GM21717 (cell line): ENCODE data around the gene PCDHA11.
"Not testable (repeated sequence)": the region's sequence is repeated elsewhere in the genome, so short reads cannot be mapped to it uniquely, and the experiment has no call there.

ENCODE experiments used
- ATAC-seq: cut with Tn5 transposase; IDR thresholded peaks from one replicate; pipeline ENCODE4 v1.9.1; 2021; ENCODE audit warnings: mild to moderate bottlenecking, moderate library complexity; ENCODE audit not compliant: unreplicated experiment

Gene PCDHA11

DNA sequence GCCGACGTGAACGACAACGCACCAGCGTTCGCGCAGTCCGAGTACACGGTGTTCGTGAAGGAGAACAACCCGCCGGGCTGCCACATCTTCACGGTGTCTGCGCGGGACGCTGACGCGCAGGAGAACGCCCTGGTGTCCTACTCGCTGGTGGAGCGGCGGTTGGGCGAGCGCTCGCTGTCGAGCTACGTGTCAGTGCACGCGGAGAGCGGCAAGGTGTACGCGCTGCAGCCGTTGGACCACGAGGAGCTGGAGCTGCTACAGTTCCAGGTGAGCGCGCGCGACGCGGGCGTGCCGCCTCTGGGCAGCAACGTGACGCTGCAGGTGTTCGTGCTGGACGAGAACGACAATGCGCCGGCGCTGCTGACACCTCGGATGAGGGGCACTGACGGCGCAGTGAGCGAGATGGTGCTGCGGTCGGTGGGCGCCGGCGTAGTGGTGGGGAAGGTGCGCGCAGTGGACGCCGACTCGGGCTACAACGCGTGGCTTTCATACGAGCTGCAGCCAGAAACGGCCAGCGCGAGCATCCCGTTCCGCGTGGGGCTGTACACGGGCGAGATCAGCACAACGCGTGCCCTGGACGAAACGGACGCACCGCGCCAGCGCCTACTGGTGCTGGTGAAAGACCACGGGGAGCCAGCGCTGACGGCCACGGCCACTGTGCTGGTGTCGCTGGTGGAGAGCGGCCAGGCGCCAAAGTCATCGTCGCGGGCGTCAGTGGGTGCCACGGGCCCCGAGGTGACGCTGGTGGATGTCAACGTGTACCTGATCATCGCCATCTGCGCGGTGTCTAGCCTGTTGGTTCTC is 18.7 kb upstream of the PCDHA11 start:
- not testable (repeated sequence) for ATAC-seq

DNA sequence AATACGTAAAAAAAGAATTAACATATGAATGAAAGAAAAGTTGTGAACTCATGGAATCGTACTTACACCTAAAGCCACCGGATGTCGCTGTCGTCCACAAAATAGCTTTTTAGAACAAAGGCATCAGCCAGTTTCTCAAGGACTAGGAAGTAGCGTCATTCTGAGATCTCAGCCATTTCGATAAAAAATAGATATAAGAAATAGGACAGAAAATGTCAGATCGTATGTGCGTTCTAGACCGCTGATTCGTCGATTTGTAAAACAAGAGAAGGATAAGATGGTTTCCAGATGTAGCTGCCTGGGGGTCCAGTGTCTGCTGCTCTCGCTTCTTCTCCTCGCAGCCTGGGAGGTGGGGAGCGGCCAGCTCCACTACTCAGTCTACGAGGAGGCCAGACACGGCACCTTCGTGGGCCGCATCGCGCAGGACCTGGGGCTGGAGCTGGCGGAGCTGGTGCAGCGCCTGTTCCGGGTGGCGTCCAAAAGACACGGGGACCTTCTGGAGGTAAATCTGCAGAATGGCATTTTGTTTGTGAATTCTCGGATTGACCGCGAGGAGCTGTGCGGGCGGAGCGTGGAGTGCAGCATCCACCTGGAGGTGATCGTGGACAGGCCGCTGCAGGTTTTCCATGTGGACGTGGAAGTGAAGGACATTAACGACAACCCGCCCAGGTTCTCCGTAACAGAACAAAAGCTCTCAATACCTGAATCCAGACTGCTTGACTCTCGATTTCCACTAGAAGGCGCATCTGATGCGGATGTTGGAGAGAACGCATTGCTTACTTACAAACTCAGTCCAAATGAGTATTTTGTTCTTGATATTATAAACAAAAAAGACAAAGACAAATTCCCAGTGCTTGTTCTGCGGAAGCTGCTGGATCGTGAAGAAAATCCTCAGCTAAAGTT is 12.7 kb upstream of the PCDHA11 start, which contains the start of gene PCDHA10:
Gene PCDHA10, plus strand, starts transcription at position 126 of the 903 bp plus-strand sequence. Its CDS starts 152 bp downstream, at position 278.
- ATAC-seq, result no peak

DNA sequence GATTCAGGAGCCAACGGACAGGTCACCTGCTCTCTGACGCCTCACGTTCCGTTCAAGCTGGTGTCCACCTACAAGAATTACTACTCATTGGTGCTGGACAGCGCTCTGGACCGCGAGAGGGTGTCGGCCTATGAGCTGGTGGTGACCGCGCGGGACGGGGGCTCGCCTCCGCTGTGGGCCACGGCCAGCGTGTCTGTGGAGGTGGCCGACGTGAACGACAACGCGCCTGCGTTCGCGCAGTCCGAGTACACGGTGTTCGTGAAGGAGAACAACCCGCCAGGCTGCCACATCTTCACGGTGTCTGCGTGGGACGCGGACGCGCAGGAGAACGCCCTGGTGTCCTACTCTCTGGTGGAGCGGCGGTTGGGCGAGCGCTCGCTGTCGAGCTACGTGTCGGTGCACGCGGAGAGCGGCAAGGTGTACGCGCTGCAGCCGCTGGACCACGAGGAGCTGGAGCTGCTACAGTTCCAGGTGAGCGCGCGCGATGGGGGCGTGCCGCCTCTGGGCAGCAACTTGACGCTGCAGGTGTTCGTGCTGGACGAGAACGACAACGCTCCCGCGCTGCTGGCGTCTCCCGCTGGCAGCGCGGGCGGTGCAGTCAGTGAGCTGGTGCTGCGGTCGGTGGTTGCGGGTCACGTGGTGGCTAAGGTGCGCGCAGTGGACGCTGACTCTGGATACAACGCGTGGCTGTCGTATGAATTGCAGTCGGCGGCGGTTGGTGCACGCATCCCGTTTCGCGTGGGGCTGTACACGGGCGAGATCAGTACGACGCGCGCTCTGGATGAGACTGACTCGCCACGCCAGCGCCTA is 11.4 kb upstream of the PCDHA11 start:
- no peak for ATAC-seq

DNA sequence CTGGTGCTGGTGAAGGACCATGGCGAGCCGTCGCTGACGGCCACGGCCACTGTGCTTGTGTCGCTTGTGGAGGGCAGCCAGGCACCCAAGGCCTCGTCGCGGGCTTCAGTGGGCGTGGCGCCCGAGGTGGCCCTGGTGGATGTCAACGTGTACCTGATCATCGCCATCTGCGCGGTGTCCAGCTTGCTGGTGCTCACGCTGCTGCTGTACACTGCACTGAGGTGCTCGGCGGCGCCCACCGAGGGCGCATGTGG is 10.8 kb upstream of the PCDHA11 start:
- no peak for ATAC-seq

DNA sequence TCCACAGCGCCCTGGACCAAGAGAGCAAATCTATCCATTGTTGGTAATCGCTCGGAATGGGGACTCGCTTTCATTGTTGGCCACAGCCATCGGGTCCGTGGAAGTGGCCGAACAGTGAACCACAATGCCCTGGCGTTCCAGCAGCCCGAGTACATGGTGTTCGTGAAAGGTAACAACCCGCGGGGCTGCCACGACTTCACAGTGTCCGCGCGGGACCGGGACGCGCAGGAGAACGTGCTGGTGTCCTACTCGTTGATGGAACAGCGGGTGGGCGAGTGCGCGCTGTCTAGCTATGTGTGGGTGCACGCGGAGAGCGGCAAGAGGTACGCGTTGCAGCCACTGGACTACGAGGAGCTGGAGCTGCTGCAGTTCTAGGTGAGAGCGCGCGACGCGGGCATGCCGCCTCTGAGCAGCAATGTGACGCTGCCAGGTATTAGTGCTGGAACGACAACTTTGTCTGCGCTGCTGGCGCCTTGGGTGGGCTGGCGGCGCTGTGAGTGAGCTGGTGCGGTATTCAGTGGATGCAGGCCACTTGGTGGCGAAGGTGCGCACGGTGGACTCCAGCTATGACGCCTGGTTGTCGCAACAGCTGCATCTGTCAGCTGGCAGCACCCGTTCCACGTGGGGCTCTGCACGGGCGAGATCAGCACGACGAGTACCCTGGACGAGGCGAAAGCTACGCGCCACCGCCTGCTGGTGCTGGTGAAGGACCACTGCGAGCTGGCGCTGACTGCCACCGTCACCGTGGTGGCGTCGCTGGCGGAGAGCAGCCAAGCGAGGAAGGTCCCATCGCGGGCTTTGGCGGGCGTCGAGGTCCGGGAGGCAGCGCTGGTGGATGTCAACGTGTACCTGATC is 6.1 kb upstream of the PCDHA11 start:
- no peak for ATAC-seq

DNA sequence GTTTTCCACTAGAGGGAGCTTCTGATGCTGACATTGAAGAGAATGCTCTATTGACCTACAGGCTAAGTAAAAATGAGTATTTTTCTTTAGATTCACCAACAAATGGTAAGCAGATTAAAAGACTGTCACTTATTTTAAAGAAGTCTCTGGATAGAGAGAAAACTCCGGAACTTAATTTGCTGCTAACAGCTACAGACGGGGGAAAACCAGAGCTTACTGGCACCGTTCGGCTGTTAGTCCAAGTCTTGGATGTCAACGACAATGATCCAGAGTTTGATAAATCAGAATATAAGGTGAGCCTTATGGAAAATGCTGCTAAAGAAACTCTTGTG is 764 bp downstream of the PCDHA11 start:
- no peak for ATAC-seq

DNA sequence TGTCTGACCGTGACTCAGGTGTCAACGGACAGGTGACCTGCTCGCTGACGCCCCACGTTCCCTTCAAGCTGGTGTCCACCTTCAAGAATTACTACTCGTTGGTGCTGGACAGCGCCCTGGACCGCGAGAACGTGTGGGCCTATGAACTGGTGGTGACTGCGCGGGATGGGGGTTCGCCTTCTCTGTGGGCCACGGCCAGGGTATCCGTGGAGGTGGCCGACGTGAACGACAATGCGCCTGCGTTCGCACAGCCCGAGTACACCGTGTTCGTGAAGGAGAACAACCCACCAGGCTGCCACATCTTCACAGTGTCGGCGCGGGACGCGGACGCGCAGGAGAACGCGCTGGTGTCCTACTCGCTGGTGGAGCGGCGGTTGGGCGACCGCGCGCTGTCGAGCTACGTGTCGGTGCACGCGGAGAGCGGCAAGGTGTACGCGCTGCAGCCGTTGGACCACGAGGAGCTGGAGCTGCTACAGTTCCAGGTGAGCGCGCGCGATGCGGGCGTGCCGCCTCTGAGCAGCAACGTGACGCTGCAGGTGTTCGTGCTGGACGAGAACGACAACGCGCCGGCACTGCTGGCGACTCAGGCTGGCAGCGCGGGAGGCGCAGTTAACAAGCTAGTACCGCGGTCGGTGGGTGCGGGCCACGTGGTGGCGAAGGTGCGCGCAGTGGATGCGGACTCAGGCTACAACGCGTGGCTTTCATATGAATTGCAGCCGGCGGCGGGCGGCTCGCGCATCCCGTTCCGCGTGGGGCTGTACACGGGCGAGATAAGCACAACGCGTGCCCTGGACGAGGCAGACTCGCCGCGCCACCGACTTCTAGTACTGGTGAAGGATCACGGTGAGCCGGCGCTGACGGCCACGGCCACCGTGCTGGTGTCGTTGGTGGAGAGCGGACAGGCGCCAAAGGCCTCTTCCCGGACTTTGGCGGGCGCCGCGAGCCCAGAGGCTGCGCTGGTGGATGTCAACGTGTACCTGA is 1.8 kb downstream of the PCDHA11 start:
- ATAC-seq, result no peak

DNA sequence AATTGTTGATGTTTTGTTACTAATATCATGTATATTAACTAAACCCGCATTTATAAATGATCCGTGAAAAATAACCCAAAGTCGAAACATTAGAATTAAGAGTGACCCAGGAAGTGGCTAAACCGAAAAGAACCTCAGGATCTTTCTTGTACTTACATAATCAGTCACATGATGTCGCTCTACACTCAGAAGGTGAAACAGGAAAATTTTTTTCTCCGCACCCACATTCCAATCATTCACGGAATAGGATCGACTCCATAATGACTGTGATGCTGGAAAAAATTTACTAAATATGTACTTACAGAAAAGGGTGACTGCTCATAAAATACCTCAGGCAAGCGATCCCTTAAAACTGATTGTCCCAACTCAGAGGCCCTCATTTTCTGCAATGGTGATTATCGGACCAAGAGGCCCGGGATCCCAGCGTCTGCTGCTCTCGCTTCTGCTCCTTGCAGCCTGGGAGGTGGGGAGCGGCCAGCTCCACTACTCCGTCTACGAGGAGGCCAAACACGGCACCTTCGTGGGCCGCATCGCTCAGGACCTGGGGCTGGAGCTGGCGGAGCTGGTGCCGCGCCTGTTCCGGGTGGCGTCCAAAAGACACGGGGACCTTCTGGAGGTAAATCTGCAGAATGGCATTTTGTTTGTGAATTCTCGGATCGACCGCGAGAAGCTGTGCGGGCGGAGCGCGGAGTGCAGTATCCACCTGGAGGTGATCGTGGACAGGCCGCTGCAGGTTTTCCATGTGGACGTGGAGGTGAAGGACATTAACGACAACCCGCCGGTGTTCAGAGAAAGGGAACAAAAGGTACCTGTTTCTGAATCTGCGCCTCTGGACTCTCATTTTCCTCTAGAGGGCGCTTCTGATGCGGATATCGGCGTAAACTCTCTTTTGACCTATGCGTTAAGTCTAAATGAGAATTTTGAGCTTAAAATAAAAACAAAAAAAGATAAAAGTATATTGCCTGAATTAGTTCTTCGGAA is 6.6 kb downstream of the PCDHA11 start, which contains the start of gene PCDHA12:
Gene PCDHA12, plus strand, starts transcription at position 224 of the 981 bp plus-strand sequence. Its CDS starts 165 bp downstream, at position 389.
- ATAC-seq, result no peak

DNA sequence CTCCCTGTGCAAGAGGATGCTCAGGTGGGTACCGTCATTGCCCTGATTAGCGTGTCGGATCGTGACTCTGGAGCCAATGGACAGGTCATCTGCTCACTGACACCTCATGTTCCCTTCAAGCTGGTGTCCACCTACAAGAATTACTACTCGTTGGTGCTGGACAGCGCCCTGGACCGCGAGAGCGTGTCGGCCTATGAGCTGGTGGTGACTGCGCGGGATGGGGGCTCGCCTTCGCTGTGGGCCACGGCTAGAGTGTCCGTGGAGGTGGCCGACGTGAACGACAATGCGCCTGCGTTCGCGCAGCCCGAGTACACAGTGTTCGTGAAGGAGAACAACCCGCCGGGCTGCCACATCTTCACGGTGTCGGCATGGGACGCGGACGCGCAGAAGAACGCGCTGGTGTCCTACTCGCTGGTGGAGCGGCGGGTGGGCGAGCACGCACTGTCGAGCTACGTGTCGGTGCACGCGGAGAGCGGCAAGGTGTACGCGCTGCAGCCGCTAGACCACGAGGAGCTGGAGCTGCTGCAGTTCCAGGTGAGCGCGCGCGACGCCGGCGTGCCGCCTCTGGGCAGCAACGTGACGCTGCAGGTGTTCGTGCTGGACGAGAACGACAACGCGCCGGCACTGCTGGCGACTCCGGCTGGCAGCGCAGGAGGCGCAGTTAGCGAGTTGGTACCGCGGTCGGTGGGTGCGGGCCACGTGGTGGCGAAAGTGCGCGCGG is 7.9 kb downstream of the PCDHA11 start:
- ATAC-seq, result not testable (repeated sequence)

DNA sequence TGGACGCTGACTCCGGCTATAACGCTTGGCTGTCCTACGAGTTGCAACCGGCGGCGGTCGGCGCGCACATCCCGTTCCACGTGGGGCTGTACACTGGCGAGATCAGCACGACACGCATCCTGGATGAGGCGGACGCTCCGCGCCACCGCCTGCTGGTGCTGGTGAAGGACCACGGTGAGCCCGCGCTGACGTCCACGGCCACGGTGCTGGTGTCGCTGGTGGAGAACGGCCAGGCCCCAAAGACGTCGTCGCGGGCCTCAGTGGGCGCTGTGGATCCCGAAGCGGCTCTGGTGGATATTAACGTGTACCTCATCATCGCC is 8.5 kb downstream of the PCDHA11 start:
- no peak for ATAC-seq

DNA sequence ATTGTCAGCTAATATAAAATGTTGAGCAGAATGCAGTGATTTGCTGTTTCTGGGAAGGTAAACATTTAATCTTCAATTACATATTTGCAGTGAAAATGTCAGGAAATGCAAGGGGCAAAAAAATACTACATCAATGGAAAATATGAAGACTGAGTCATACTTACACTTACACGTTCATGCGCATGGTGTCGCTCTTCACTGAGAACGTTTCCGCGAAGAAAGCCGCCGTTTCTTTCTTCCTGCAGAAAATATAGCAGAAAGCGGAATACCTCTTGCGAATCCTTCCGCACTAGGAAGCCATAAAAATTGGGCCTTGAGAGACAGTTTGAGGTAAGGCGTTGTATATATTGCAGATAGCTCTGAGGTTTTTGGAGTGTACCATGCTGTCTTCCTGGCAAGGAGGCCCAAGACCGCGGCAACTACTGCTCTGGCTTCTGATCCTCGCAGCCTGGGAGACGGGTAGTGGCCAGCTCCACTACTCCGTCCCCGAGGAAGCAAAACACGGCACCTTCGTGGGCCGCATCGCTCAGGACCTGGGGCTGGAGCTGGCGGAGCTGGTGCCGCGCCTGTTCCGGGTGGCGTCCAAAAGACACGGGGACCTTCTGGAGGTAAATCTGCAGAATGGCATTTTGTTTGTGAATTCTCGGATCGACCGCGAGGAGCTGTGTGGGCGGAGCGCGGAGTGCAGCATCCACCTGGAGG is 13.3 kb downstream of the PCDHA11 start, which contains the start of gene PCDHA13:
Gene PCDHA13, plus strand, starts transcription at position 236 of the 702 bp plus-strand sequence. Its CDS starts 145 bp downstream, at position 381.
- no peak for ATAC-seq

DNA sequence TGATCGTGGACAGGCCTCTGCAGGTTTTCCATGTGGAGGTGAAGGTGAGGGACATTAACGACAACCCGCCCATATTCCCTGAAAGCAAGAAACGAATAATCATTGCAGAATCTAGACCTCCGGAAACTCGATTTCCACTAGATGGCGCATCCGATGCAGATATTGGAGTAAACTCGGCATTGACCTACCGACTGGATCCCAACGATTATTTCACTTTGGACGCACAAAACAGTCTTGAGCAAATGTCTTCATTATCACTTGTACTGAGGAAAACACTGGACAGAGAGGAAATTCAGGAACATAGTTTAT is 13.8 kb downstream of the PCDHA11 start:
- no peak for ATAC-seq

DNA sequence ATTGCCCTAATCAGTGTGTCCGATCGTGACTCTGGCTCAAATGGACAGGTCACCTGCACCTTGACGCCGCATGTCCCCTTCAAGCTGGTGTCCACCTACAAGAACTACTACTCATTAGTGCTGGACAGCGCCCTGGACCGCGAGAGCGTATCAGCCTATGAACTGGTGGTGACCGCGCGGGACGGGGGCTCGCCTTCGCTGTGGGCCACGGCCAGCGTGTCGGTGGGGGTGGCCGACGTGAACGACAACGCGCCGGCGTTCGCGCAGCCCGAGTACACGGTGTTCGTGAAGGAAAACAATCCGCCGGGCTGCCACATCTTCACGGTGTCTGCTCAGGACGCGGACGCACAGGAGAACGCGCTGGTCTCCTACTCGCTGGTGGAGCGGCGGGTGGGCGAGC is 14.6 kb downstream of the PCDHA11 start:
- ATAC-seq, result no peak

DNA sequence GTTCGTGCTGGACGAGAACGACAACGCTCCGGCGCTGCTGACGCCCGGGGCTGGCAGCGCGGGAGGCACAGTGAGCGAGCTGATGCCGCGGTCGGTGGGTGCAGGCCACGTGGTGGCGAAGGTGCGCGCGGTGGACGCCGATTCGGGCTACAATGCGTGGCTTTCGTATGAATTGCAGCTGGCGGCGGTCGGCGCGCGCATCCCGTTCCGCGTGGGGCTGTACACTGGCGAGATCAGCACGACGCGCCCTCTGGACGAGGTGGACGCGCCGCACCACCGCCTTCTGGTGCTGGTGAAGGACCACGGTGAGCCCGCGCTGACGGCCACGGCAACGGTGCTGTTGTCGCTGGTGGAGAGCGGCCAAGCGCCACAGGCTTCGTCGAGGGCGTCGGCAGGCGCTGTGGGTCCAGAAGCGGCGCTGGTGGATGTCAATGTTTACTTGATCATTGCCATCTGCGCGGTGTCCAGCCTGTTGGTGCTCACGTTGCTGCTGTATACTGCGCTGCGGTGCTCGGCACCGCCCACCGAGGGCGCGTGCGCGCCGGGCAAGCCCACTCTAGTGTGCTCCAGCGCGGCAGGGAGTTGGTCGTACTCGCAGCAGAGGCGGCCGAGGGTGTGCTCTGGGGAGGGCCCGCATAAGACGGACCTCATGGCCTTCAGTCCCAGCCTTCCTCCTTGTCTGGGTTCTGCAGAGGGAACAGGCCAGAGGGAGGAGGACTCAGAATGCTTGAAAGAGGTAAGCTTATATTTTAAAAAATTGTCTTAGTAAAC is 15.4 kb downstream of the PCDHA11 start:
- no peak for ATAC-seq

DNA sequence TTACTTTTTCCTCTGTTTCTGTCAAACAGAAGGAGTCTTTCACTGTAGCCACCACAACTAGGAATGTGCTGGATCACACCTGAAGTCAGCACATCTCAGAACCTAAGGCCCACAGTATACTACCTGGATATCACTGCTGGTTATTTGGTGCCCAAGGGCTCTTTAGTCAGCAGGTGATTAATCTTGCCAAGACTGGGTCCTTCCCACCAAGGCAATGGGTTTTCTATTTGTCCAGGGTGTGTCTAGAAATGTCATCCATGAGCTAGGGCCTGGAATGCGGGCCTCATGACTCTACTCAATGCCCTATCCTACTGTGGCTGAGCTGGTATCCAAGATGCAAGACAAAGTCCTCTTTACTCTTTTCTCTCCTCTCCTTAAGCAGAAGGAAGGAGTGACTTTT is 47.6 kb downstream of the PCDHA11 start:
- no peak for ATAC-seq
